Measurements from ENCODE around the gene NHLH1. TPM values are rescaled to one million over a fixed set of nuclear protein-coding genes. Genes with fewer than 3 reads are reported as not detected.

Gene NHLH1
- total RNA-seq, 2 experiments from 2014 or later: 0.63 to 0.68 TPM

GRCh38 chr1:160361814-160362167, 5.1 kb upstream of the NHLH1 start:
- Histone ChIP-seq H3K79me2 (ENCODE audit: insufficient read depth, low read depth, low read length) (no peaks in the 10 kb centered on the region), H2AFZ (ENCODE audit: low read length) (no peak overlapping the region), H3K36me3 (ENCODE audit: insufficient read depth, low read length) (peaks cover 35% of the 10 kb centered on the region), H3K27ac (ENCODE audit: low read depth, low read length, poor library complexity, severe bottlenecking) (no peak overlapping the region), H4K20me1 (ENCODE audit: insufficient read depth, low read length) (no peaks in the 10 kb centered on the region), H3K4me2 (ENCODE audit: low read length) (no peak overlapping the region), H3K9me3 (ENCODE audit: low read length) (no peaks in the 10 kb centered on the region), H3K9me2 (ENCODE audit: insufficient read depth, low read length) (no peaks in the 10 kb centered on the region), H3K4me1 (ENCODE audit: insufficient read depth, low read length, poor library complexity, severe bottlenecking) (no peaks in the 10 kb centered on the region), H3K4me3 (ENCODE audit: low read depth, low read length, poor library complexity, severe bottlenecking) (no peak overlapping the region)
- no peak for DNase-seq (ENCODE audit: low spot score)
- TF ChIP-seq EZH2phosphoT487 (IDR thresholded peaks at IDR 0.05; ENCODE audit: borderline replicate concordance, low read depth, low read length): no peak
- TF ChIP-seq CTCF (conservative IDR thresholded peaks at IDR 0.05; ENCODE audit: low read length): no peak
- no TSS peak for BruUV-seq (replicated peaks)
- intact Hi-C loops (cut with micrococcal nuclease; ENCODE audit: unreplicated experiment): no loop called here
- ChIA-PET POLR2A (interaction anchor here (1.1 to 1.4 kb wide), 2 partner anchors 14 to 266 kb away, joined by 3 to 4 read pairs; no protein-coding TSS in a partner anchor), CTCF (ENCODE audit: unreplicated experiment) (no interaction called here)

GRCh38 chr1:160362168-160362957, 4.5 kb upstream of the NHLH1 start:
- Histone ChIP-seq H4K20me1 (ENCODE audit: insufficient read depth, low read length) (no peaks in the 10 kb centered on the region), H3K4me2 (ENCODE audit: low read length) (no peak overlapping the region), H3K9me2 (ENCODE audit: insufficient read depth, low read length) (no peaks in the 10 kb centered on the region), H3K4me3 (ENCODE audit: low read depth, low read length, poor library complexity, severe bottlenecking) (no peak overlapping the region), H2AFZ (ENCODE audit: low read length) (no peak overlapping the region), H3K36me3 (ENCODE audit: insufficient read depth, low read length) (peaks cover 30% of the 10 kb centered on the region), H3K4me1 (ENCODE audit: insufficient read depth, low read length, poor library complexity, severe bottlenecking) (no peaks in the 10 kb centered on the region), H3K79me2 (ENCODE audit: insufficient read depth, low read depth, low read length) (no peaks in the 10 kb centered on the region), H3K9me3 (ENCODE audit: low read length) (no peaks in the 10 kb centered on the region), H3K27ac (ENCODE audit: low read depth, low read length, poor library complexity, severe bottlenecking) (no peak overlapping the region)
- ChIA-PET POLR2A (interaction anchor here (0.6 to 1.9 kb wide), 5 partner anchors 10 to 267 kb away, joined by 3 to 7 read pairs (median 4); no protein-coding TSS in a partner anchor), CTCF (ENCODE audit: unreplicated experiment) (interaction anchor here (1.5 kb wide), 1 partner anchor 12 kb away, joined by 3 read pairs; no protein-coding TSS in a partner anchor)
- no peak for DNase-seq (ENCODE audit: low spot score)
- no TSS peak for BruUV-seq (replicated peaks)
- intact Hi-C loops (cut with micrococcal nuclease; ENCODE audit: unreplicated experiment): no loop called here
- no peak for TF ChIP-seq EZH2phosphoT487 (IDR thresholded peaks at IDR 0.05; ENCODE audit: borderline replicate concordance, low read depth, low read length)
- TF ChIP-seq CTCF (conservative IDR thresholded peaks at IDR 0.05; ENCODE audit: low read length): no peak

- Histone ChIP-seq H3K4me1 (ENCODE audit: insufficient read depth, low read length, poor library complexity, severe bottlenecking) (no peaks in the 10 kb centered on the region), H3K4me2 (ENCODE audit: low read length) (no peak overlapping the region), H3K36me3 (ENCODE audit: insufficient read depth, low read length) (peaks cover 25% of the 10 kb centered on the region; the same call in 1 of the 2 replicates), H3K27ac (ENCODE audit: low read depth, low read length, poor library complexity, severe bottlenecking) (no peak overlapping the region), H2AFZ (ENCODE audit: low read length) (no peak overlapping the region), H3K9me2 (ENCODE audit: insufficient read depth, low read length) (no peaks in the 10 kb centered on the region), H3K79me2 (ENCODE audit: insufficient read depth, low read depth, low read length) (no peaks in the 10 kb centered on the region), H4K20me1 (ENCODE audit: insufficient read depth, low read length) (no peaks in the 10 kb centered on the region), H3K9me3 (ENCODE audit: low read length) (no peaks in the 10 kb centered on the region), H3K4me3 (ENCODE audit: low read depth, low read length, poor library complexity, severe bottlenecking) (no peak overlapping the region)
- BruUV-seq (replicated peaks): no TSS peak
- DNase-seq (ENCODE audit: low spot score): no peak
- ChIA-PET CTCF (ENCODE audit: unreplicated experiment) (interaction anchor here (1.5 kb wide), 1 partner anchor 12 kb away, joined by 3 read pairs; no protein-coding TSS in a partner anchor), POLR2A (interaction anchor here (1.1 to 1.9 kb wide), 5 partner anchors 11 to 267 kb away, joined by 3 to 7 read pairs (median 3); no protein-coding TSS in a partner anchor)
- TF ChIP-seq CTCF (conservative IDR thresholded peaks at IDR 0.05; ENCODE audit: low read length) (no peak), EZH2phosphoT487 (IDR thresholded peaks at IDR 0.05; ENCODE audit: borderline replicate concordance, low read depth, low read length) (no peak)
- intact Hi-C loops (cut with micrococcal nuclease; ENCODE audit: unreplicated experiment): no loop called here
Measured at GRCh38 chr1:160363010-160363409, 3.9 kb upstream of the NHLH1 start.

All from OCI-LY7 (cell line).